GM18868 (cell line): ENCODE measurements around the gene GABARAPL1.
A peak's percentile ranks its signal among the peaks of the same experiment; 100 is the strongest.
"Not testable (repeated sequence)": the region's sequence is repeated elsewhere in the genome, so short reads cannot be mapped to it uniquely, and the experiment has no call there.

ENCODE experiments used
- ATAC-seq: cut with Tn5 transposase; IDR thresholded peaks from one replicate; pipeline ENCODE4 v1.9.1; 2021; ENCODE audit warnings: mild to moderate bottlenecking, moderate library complexity; ENCODE audit not compliant: unreplicated experiment

Gene GABARAPL1

GRCh38 chr12:10196210-10196609, 16.5 kb upstream of the GABARAPL1 start:
- ATAC-seq: peak; percentile 95

- ATAC-seq: no peak
Measured at GRCh38 chr12:10197879-10198278, 14.8 kb upstream of the GABARAPL1 start.

- ATAC-seq: not testable (repeated sequence)
Measured at GRCh38 chr12:10204495-10204894, 8.2 kb upstream of the GABARAPL1 start.

- ATAC-seq: no peak
Measured at GRCh38 chr12:10205220-10205807, 7.4 kb upstream of the GABARAPL1 start.

GRCh38 chr12:10207136-10207535, 5.5 kb upstream of the GABARAPL1 start:
- no peak for ATAC-seq

- no peak for ATAC-seq
Measured at GRCh38 chr12:10210225-10210624, 2.5 kb upstream of the GABARAPL1 start.

GRCh38 chr12:10211101-10211939, 1.4 kb upstream of the GABARAPL1 start:
- ATAC-seq: no peak

GRCh38 chr12:10211940-10212738, 538 bp upstream of the GABARAPL1 start:
- peak; percentile 66 for ATAC-seq

GRCh38 chr12:10213168-10214135, 775 bp downstream of the GABARAPL1 start:
- ATAC-seq: peak; percentile 69

GRCh38 chr12:10214136-10214894, 1.6 kb downstream of the GABARAPL1 start:
- no peak for ATAC-seq

- ATAC-seq: no peak
Measured at GRCh38 chr12:10214895-10215267, 2.2 kb downstream of the GABARAPL1 start.

GRCh38 chr12:10215436-10215835, 2.8 kb downstream of the GABARAPL1 start:
- no peak for ATAC-seq

GRCh38 chr12:10215946-10216345, 3.3 kb downstream of the GABARAPL1 start:
- ATAC-seq: not testable (repeated sequence)

GRCh38 chr12:10218021-10218420, 5.3 kb downstream of the GABARAPL1 start:
- no peak for ATAC-seq

- no peak for ATAC-seq
Measured at GRCh38 chr12:10220398-10221077, 7.9 kb downstream of the GABARAPL1 start.

GRCh38 chr12:10221846-10222245, 9.2 kb downstream of the GABARAPL1 start:
- no peak for ATAC-seq

- ATAC-seq: no peak
Measured at GRCh38 chr12:10223208-10223607, 10.5 kb downstream of the GABARAPL1 start.

GRCh38 chr12:10225426-10225825, 12.7 kb downstream of the GABARAPL1 start:
- ATAC-seq: not testable (repeated sequence)

GRCh38 chr12:10226086-10226485, 13.4 kb downstream of the GABARAPL1 start:
- no peak for ATAC-seq
